Left renal cortex interstitium (tissue), 4 donors: Measurements from ENCODE around the gene CD300LG. TPM values are rescaled to one million over a fixed set of nuclear protein-coding genes. Genes with fewer than 3 reads are reported as not detected.
"Not testable (repeated sequence)": the region's sequence is repeated elsewhere in the genome, so short reads cannot be mapped to it uniquely, and the experiment has no call there.

Source experiments
- DNase-seq, 4 donors: peaks; one replicate each; pipeline ENCODE4 v3.0.0-alpha.2; 2013; ENCODE audit warnings: low read depth in 4 of 4, low spot score in 2 of 4, missing footprints in 1 of 4
- polyA plus RNA-seq, 4 donors: library from polyadenylated mRNA; unstranded; fragments of 120-200 nt; gene quantifications; one replicate each; pipeline ENCODE4 v1.2.1, GENCODE V29; 2013; ENCODE audit not compliant: insufficient read length in 4 of 4

CD300LG gene
- polyA plus RNA-seq, 4 donors: 0.66 to 1.3 (median 0.86) TPM

DNA sequence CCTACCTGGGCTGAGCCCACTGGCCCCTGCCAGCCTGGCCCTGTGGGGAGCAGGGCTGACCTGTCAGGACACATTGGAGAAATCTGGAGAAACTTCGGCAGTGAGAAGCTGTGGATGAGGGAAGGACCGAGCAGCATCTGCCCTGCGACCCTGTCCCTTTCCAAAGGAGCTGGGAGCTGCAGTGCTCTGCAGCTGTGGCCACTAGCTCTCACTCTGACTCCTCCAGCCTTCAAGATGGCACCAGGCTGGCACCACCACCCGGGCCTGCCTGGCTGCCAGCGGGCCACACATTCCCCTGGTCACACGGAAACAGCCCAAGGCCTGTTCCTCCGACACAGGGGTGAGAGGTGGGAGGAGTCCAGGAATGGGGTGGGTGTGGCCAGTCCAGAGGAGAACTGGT is 30.1 kb downstream of the CD300LG start:
- DNase-seq: no peak

DNA sequence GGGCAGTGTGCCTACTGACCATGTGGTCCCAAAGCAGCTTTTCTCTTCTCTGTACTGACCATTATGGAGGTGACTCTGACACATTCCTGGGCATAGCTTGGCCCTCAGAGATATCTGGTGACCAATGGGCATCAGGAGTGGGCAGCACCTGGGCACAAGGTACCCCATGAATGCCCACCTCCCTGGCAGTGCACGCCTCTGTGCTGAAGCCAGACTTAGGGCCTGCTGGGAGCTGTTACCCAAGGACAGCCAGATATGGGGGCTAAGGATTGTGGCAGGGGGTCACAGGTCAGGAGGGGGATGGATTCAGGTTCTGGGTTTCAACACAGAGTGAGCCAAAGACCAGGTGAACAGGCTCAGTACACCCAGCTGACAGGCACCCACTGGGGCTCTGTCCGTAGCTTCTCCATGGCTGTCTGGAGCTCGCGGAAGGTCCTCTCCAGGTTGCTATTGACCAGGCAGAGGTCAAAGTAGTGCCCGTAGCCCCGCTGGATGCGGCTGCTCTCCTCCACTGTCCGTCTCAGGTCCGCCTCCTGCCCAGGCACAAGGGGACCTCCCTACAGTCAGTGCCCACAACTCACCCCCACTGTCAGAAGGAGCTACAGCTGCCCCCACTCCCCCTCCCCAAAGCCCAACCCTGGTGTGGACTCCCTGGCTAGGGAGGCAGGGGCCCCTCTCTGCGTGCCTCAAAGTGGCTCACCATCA is 30.6 kb downstream of the CD300LG start:
- DNase-seq: no peak

GRCh38 chr17:43878260-43879175 is 31.5 kb downstream of the CD300LG start:
- peak in 2 of 4 donors; percentile 46 to 58 for DNase-seq

DNA sequence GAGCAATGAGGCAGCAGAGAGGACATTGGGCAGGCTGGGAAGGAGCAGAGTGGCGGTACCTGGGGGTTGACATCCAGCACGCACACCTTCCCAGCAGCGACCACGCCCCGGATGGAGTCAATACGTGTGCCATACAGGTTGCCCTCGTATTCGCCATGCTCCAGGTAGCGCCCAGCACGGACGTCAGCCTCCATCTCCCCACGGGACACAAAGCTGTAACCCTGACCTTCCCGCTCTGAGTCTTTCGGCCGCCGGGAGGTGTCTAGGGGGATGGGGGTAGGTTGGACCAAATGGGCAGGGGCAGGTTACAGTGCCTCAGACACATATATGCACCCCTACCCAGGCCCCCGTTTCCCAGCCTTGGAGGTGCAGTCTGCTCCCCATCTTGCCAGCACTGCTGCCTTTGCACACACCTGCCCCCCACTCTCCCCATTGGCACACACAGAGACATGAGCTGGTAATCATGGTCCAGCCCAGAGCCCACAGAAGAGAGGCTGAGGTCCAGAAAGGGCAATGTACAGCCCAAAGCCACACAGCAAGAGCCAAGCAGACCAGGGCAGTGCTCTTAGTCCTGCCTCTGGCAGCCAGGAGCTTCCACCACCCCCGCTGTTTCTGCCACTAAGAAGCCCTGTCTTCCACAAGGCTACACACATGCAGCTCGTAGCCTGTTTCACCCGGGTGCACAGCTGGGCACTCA is 32.9 kb downstream of the CD300LG start:
- DNase-seq: no peak

GRCh38 chr17:43880420-43880991 is 33.5 kb downstream of the CD300LG start:
- DNase-seq: peak in 2 of 4 donors; percentile 46 to 55

GRCh38 chr17:43881181-43881580 is 34.2 kb downstream of the CD300LG start:
- no peak for DNase-seq

GRCh38 chr17:43881758-43882505 is 35.0 kb downstream of the CD300LG start:
- DNase-seq: no peak

- no peak for DNase-seq
These were observed 35.9 kb downstream of the CD300LG start for GRCh38 chr17:43882761-43883415.

- DNase-seq: no peak
These were observed 41.6 kb downstream of the CD300LG start for GRCh38 chr17:43888548-43888947.

- no peak for DNase-seq
These were observed 43.3 kb downstream of the CD300LG start for GRCh38 chr17:43890240-43890639.

DNA sequence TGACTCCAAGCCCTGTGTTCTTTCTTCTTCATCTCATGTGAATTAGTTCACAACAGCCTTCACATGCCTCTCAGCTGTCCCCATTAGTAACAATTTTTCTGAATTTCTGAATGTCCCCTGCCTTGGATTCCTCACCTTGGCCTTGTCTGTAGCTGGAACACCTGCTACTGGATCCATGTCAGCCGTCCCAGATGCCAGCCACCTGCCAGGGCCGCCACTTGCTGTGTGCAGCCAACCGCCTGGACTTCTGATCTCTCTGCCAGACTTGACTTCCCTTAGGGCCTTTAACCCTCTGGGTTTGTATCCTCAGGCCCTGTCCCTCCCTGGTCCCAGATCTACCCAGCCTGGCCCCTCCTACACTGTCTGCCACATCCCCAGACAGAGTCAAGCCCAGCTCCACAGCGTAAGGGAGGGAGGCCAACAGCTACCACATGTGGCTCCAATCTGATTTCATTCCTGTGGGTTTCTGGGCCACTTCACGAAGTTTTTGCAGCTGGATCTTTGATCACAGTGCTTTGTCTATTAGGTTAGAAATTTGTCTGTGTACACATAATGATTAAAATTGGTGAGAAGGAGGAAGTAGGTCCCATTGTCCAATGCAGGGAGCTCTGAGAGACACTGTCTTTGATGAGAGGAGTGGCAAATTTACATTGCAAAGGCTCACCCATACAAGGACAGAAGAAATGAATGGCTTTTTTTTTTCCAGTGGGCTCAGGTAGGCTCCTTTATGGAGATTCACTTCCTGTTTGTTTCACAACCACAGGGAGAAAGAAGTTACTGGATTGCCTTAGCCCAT is 45.1 kb downstream of the CD300LG start:
- DNase-seq: no peak

DNA sequence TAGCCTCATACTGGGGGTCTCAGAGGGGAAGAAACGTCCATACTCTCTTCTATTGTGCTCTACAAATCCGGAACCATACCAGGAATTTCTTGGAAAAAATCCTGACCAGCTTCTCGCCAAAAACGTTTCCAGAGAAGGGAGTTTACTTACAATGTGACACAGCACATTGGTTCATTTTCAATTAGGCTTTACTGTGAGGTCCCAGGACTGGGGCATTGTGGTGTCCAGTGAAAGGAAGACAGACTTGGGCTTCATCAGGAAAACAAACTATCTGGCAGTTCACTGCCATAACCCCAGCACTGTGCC is 45.6 kb downstream of the CD300LG start:
- DNase-seq: no peak

- not testable (repeated sequence) for DNase-seq
These were observed 47.5 kb downstream of the CD300LG start for GRCh38 chr17:43894494-43894893.

- no peak for DNase-seq
These were observed 50.9 kb downstream of the CD300LG start for GRCh38 chr17:43897831-43898230.

GRCh38 chr17:43898446-43898845 is 51.5 kb downstream of the CD300LG start:
- DNase-seq: no peak

DNA sequence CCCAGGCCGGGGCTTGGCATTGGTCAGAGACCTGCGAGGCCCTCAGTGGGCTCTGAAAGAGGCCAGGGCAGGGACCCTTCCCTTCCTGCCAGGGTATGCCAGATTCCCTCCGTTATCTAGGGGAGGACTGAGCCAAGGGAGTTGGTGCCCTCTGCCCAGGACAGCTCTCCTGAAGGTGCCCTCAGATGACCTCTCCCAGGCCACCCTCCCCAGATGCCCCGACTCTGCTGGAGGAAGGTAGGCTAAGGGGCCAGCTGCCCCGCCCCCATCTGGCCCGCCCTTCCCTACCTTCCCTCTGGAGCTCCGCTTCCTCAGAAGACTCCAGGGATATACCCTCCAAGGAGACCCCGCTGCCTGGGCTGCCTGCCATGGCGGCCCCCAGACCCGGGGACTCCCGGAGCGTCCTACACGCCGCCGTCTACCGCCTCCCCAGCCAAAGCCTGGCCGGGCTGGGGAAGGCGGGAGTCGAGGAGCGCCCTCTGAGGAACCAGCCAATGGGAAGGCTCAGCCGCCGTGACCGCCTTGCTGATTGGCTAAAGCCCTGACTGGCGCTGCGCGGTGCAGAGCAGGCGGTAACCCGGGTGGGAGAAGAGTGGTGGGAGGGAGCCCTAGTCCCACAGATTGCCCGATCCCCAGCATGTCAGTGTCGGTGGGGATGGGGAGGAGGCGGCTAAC is 53.3 kb downstream of the CD300LG start:
- DNase-seq: peak in 3 of 4 donors; percentile 64 to 85 (median 79)

- no peak for DNase-seq
These were observed 54.1 kb downstream of the CD300LG start for GRCh38 chr17:43900858-43901754.
